HG03097 (cell line): ENCODE measurements around the gene CCDC160.
"Not testable (repeated sequence)": the region's sequence is repeated elsewhere in the genome, so short reads cannot be mapped to it uniquely, and the experiment has no call there.

ENCODE experiments used
- ATAC-seq: cut with Tn5 transposase; IDR thresholded peaks from one replicate; pipeline ENCODE4 v1.9.1; 2021; ENCODE audit not compliant: unreplicated experiment, low FRiP score

CCDC160 gene

DNA sequence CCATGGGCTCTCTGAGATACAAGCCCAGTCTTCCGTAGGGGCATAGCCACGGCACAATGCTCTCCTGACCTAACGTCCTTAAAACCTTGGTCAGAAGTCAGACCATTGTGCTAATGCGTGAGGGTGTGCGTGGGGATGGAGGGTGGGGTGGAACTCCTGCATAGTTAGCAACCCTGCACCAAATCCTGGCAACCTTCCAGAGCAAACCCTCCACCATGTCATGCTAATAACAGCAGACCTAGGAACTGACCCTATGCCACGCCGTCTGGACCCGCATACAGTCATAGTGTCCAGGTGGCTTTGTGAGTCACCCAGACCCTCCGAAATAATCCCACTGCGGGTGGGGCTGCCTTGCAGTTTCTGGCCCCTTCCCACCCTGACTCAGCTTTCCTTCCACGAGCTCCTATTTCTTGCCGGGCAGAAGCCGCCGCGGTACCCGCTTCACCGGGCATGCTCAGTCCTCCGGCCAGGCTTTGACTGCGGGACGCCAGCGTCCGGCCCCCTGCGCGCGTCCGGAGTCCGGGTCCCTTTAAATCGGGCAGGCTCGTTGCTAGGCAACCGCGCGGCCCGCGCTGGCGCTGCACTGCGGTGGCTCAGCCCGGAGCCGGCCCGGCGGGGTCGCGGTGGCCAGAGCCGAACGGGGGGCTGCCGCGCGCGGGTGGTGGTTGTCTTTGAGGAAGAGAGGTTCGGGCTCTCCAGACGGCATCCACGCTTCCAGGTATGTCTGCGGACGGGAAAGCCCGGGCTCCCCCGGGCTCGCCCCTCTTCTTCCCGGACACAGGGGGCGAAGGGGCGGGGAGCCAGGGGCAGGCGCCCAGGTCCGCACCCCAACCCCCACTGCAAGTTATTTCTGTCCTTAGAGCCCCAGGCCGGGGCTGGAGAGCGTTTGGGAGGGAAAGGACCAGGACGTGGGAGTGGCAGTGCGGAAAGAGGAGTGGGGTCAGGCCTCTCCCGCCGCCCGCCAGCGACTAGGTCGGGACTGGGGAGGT lies at the start of gene CCDC160:
CCDC160 (plus strand) TSS at position 557 of the 989 bp plus-strand sequence. CDS start 7,619 bp downstream, outside the sequence.
- no peak for ATAC-seq

- no peak for ATAC-seq
Observed at GRCh38 chrX:134191281-134191680, 45.7 kb upstream of the CCDC160 start.

- no peak for ATAC-seq
Observed at GRCh38 chrX:134194915-134195314, 42.1 kb upstream of the CCDC160 start.

DNA sequence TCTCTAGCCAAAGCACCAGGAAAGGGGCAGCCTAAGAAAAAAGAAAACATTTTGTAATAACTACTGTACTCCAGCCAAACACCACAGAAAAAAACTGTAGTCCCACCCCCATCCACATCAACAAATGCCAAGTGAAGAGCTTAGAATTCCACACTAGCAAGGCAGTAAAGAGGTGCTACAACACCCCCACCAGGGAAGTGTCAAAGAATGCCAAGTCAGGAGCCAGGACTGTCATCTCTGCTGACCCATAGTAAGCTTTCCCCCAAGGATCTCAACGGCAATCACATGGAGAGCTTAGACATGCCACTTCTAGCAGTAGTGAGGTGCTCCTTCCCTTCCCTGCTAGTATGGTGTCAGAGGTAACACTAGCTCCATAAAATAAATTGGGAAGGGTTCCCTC lies 34.4 kb upstream of the CCDC160 start:
- no peak for ATAC-seq

- no peak for ATAC-seq
Observed at GRCh38 chrX:134206221-134206620, 30.8 kb upstream of the CCDC160 start.

DNA sequence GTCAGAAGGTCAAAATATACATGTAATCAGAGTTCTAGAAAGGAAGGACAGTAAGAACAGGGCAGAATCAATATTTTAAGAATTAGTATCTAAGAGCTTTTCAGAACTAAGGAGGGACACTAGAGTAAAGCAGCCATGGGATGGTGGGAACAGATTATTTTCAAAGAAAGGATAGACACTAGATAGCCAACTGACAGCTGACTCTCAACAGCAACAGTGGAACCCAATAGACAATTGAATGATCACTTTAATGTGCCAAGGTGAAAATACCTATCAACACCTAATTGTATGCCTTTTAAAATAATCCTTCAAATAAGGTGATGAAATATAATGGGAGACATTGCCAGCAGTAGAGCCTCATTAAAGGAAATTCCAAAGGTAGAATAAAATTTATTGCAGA lies 26.5 kb upstream of the CCDC160 start:
- ATAC-seq = no peak

DNA sequence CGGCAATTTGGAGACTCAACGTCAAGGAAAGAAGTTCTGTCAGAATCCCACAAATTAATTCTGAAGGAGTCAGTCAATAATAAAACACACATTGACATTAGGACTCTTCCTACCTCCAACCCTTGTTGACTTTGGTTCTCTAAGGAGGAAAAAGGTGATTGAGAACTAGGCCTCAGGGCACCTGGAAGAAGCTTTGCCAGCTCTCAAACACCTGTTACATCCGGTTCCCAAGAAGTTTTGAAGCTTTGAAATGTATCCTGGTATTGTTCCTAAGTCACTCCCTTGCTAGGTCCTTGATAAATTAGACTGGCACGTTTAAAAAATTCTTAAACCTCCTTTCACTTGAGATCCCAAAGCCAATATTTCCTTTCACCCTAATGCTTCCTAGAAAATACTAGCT lies 1.7 kb upstream of the CCDC160 start:
- ATAC-seq = no peak

DNA sequence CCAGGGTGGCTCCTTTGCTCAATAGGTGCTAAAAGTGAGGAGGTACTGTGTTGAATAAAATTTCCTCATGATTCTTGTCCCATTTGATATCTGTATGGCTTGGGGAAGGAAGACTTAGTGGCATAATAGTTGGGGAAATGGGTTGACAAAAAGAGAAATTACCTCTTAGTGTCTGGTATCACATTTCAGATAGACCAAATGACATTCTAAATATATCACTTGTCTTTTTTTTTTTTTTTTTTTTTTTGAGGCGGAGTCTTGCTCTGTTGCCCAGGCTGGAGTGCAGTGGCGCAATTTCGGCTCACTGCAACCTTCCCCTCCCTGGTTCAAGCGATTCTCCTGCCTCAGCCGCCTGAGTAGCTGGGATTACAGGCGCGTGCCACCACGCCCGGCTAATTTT lies 1.2 kb downstream of the CCDC160 start:
- not testable (repeated sequence) for ATAC-seq

DNA sequence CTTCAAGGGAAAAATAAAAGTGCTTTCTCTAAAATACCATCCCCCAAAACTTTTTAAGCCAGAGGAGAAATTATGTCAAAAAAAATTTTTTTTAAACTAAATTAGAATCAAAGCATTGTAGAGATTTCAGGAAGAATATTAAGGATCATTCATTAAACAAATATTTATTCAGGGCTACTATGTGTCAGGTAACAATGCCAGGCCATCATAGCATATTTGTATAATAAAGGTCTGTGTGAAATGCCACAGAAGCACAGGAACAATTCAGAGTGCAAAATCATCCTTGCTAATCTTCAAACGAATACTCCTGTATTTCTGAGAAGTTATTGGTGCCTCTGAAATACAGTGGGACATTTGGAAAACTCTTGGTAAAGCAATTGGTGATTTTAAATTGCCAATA lies 2.0 kb downstream of the CCDC160 start:
- ATAC-seq = no peak

- ATAC-seq = no peak
Observed at GRCh38 chrX:134240209-134240608, 3.2 kb downstream of the CCDC160 start.

- ATAC-seq = no peak
Observed at GRCh38 chrX:134241960-134242619, 5.1 kb downstream of the CCDC160 start.

- ATAC-seq = no peak
Observed at GRCh38 chrX:134244043-134244442, 7.1 kb downstream of the CCDC160 start.

- no peak for ATAC-seq
Observed at GRCh38 chrX:134246282-134246681, 9.3 kb downstream of the CCDC160 start.

DNA sequence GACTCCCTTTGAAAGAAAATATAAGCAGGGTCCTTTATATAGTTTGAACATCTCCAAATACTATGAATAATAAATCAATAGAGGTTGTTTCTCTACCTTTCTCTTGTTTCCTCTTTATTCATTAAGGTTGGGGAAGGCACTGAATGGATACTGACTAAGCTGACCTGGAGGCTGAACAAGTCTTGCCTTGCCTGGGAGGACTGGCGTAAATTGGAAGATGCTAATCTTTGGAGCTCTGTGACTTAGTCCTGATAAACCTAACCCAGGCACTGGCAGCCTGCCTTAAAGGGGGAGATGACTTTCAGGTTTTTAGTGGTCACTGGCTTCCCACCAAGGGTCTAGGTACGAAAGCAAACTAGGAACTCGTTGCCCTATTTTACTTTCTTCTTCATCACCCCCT lies 10.5 kb downstream of the CCDC160 start:
- no peak for ATAC-seq

DNA sequence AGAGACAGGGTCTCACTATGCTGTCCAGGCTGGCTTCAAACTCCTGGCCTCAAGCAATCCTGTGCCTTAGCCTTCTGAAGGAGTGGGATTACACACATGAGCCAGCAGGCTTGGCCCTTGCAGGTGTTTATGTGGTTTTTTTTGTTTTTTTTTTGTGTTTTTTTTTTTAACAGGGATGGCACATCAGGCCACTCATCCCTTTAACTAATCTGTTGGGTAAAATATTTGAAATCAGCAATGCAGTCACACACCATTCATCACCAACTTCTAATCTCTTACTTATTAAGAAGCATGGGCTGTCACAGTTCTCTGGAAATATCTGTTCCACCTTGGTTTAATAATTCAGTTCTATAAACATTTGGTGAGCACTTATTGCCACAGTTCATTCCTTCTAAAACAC lies 12.3 kb downstream of the CCDC160 start:
- ATAC-seq = no peak

GRCh38 chrX:134251241-134251640 lies 14.3 kb downstream of the CCDC160 start:
- ATAC-seq = no peak

- ATAC-seq = no peak
Observed at GRCh38 chrX:134254511-134254910, 17.5 kb downstream of the CCDC160 start.

DNA sequence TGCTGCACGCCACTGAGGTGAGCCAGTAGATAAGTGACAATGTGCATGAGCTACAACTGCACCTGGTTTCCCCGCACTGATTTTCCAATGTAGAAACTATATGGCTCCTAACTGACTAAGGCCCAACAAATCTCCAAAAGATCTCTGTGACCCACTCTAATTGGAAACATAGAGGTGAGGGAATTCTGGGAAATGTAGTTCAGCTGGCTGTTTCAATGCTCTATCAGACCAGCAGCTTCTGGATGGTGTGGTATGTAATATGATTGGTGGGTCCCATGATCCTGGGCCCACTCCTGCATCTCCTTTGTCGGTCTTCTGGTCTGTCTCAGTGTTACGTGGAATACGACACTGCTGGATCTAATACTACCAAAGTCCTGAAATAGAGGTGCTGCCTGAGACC lies 18.6 kb downstream of the CCDC160 start:
- no peak for ATAC-seq

DNA sequence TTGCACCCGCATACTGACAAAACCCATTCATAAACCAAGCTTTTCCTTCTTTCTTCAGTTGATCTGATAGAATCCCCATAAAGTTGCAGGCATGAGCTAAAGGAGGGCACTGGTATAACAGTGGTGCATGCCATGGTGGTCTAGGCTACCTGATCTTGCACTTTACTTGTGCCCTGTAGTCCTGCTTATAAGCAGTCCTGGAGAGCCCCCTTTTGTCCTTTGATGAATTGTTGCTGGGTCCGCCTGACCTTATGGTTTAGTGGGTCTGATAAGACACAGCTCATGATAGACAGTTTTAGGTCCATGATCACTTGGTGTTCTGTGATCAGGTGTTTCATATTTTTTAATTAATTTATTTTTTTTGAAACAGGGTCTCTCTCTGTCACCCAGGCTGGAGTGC lies 19.7 kb downstream of the CCDC160 start:
- no peak for ATAC-seq

DNA sequence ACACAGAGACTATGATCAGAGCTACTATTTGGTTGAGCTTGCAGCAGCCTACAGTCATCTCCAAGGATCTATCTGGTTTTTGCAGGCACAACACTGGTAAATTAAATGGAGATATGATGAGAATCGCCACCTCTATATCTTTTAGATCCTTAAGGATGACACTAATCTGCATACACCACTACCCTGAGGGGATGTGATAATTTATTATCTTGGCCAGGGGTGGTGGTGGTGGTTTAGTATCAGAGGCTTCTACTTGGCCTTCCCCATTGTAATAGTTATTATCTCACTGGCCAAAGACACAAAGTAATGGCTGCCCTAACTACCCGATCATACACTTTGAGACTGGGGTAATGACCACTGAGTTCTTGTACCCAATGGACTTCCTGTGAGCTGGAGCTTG lies 21.2 kb downstream of the CCDC160 start:
- ATAC-seq = no peak

GRCh38 chrX:134285934-134286333 lies 49.0 kb downstream of the CCDC160 start:
- not testable (repeated sequence) for ATAC-seq

- no peak for ATAC-seq
Observed at GRCh38 chrX:134287346-134287745, 50.4 kb downstream of the CCDC160 start.
